ENCODE results near the gene CDHR3. TPM values are rescaled to one million over a fixed set of nuclear protein-coding genes. Genes with fewer than 3 reads are reported as not detected.

Gene CDHR3
- total and polyA plus RNA-seq, 2 donors (not counting 1 experiment from before 2014, with no cell fraction given), result 5.1 to 9.4 TPM

- H3K9me3 ChIP-seq (ENCODE audit: control insufficient read depth, insufficient read depth, low read depth, low read length), result no peaks in the 10 kb centered on the region
- no peaks in the 10 kb centered on the region for H3K36me3 ChIP-seq (ENCODE audit: control insufficient read depth, insufficient read depth, low read length)
- H3K27me3 ChIP-seq (ENCODE audit: control insufficient read depth, insufficient read depth, low read length), result no peaks in the 10 kb centered on the region
- H2AFZ ChIP-seq (ENCODE audit: low read length), result no peak overlapping the region
- no peak overlapping the region for H3K27ac ChIP-seq (ENCODE audit: insufficient read depth, low read length)
- peak; percentile 6 to 89 for DNase-seq (ENCODE audit: low read depth in 2 of 2)
- no peaks in the 10 kb centered on the region for H3K79me2 ChIP-seq (ENCODE audit: control insufficient read depth, insufficient read depth, low read length)
- H4K20me1 ChIP-seq (ENCODE audit: control insufficient read depth, extremely low read depth, insufficient read depth, low read length), result no peaks in the 10 kb centered on the region
- H3K4me2 ChIP-seq (ENCODE audit: extremely low read depth, insufficient read depth, low read length), result no peak overlapping the region
- H3K4me1 ChIP-seq (ENCODE audit: control insufficient read depth, extremely low read depth, insufficient read depth, low read length), result peaks cover 9% of the 10 kb centered on the region
- H3K4me3 ChIP-seq (replicated peaks in 1 of 4; ENCODE audit: control extremely low read depth in 1 of 4, insufficient read depth in 1 of 4, low read depth in 3 of 4, low read length in 4 of 4), result no peak overlapping the region
- TF ChIP-seq, protein P1, sequence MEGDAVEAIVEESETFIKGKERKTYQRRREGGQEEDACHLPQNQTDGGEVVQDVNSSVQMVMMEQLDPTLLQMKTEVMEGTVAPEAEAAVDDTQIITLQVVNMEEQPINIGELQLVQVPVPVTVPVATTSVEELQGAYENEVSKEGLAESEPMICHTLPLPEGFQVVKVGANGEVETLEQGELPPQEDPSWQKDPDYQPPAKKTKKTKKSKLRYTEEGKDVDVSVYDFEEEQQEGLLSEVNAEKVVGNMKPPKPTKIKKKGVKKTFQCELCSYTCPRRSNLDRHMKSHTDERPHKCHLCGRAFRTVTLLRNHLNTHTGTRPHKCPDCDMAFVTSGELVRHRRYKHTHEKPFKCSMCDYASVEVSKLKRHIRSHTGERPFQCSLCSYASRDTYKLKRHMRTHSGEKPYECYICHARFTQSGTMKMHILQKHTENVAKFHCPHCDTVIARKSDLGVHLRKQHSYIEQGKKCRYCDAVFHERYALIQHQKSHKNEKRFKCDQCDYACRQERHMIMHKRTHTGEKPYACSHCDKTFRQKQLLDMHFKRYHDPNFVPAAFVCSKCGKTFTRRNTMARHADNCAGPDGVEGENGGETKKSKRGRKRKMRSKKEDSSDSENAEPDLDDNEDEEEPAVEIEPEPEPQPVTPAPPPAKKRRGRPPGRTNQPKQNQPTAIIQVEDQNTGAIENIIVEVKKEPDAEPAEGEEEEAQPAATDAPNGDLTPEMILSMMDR (conservative IDR thresholded peaks at IDR 0.05 in 1 of 2, IDR thresholded peaks at IDR 0.05 in 1 of 2; ENCODE audit: low read depth in 1 of 2, low read length in 2 of 2), result peak; percentile 32 to 65
- TF ChIP-seq EZH2 (IDR thresholded peaks at IDR 0.05; ENCODE audit: low read length, missing control alignments), result no peak
- H3K9ac ChIP-seq (ENCODE audit: insufficient read depth, low read length), result no peak overlapping the region
Observed at GRCh38 chr7:105934572-105935185, 28.4 kb upstream of the CDHR3 start.

- no peak overlapping the region for H3K4me3 ChIP-seq (replicated peaks in 1 of 4; ENCODE audit: control extremely low read depth in 1 of 4, insufficient read depth in 1 of 4, low read depth in 3 of 4, low read length in 4 of 4)
- H2AFZ ChIP-seq (ENCODE audit: low read length), result no peak overlapping the region
- no peaks in the 10 kb centered on the region for H3K36me3 ChIP-seq (ENCODE audit: control insufficient read depth, insufficient read depth, low read length)
- no peak overlapping the region for H3K4me2 ChIP-seq (ENCODE audit: extremely low read depth, insufficient read depth, low read length)
- H3K27me3 ChIP-seq (ENCODE audit: control insufficient read depth, insufficient read depth, low read length), result no peaks in the 10 kb centered on the region
- H3K79me2 ChIP-seq (ENCODE audit: control insufficient read depth, insufficient read depth, low read length), result no peaks in the 10 kb centered on the region
- no peak for TF ChIP-seq EZH2 (IDR thresholded peaks at IDR 0.05; ENCODE audit: low read length, missing control alignments)
- TF ChIP-seq, protein P1 (conservative IDR thresholded peaks at IDR 0.05 in 1 of 2, IDR thresholded peaks at IDR 0.05 in 1 of 2; ENCODE audit: low read depth in 1 of 2, low read length in 2 of 2), result no peak
- no peaks in the 10 kb centered on the region for H3K9me3 ChIP-seq (ENCODE audit: control insufficient read depth, insufficient read depth, low read depth, low read length)
- no peak for DNase-seq (ENCODE audit: low read depth in 2 of 2)
- H3K27ac ChIP-seq (ENCODE audit: insufficient read depth, low read length), result no peak overlapping the region
- H3K4me1 ChIP-seq (ENCODE audit: control insufficient read depth, extremely low read depth, insufficient read depth, low read length), result peaks cover 9% of the 10 kb centered on the region
- H4K20me1 ChIP-seq (ENCODE audit: control insufficient read depth, extremely low read depth, insufficient read depth, low read length), result no peaks in the 10 kb centered on the region
- H3K9ac ChIP-seq (ENCODE audit: insufficient read depth, low read length), result no peak overlapping the region
Observed at GRCh38 chr7:105935250-105935649, 27.8 kb upstream of the CDHR3 start.

GRCh38 chr7:105937411-105937810 lies 25.7 kb upstream of the CDHR3 start:
- no peak for TF ChIP-seq EZH2 (IDR thresholded peaks at IDR 0.05; ENCODE audit: low read length, missing control alignments)
- TF ChIP-seq, protein P1 (conservative IDR thresholded peaks at IDR 0.05 in 1 of 2, IDR thresholded peaks at IDR 0.05 in 1 of 2; ENCODE audit: low read depth in 1 of 2, low read length in 2 of 2), result no peak
- H3K79me2 ChIP-seq (ENCODE audit: control insufficient read depth, insufficient read depth, low read length), result no peaks in the 10 kb centered on the region
- no peak for DNase-seq (ENCODE audit: low read depth in 2 of 2)
- H3K9me3 ChIP-seq (ENCODE audit: control insufficient read depth, insufficient read depth, low read depth, low read length), result no peaks in the 10 kb centered on the region
- H2AFZ ChIP-seq (ENCODE audit: low read length), result no peak overlapping the region
- no peak overlapping the region for H3K4me3 ChIP-seq (replicated peaks in 1 of 4; ENCODE audit: control extremely low read depth in 1 of 4, insufficient read depth in 1 of 4, low read depth in 3 of 4, low read length in 4 of 4)
- no peaks in the 10 kb centered on the region for H4K20me1 ChIP-seq (ENCODE audit: control insufficient read depth, extremely low read depth, insufficient read depth, low read length)
- H3K27ac ChIP-seq (ENCODE audit: insufficient read depth, low read length), result no peak overlapping the region
- no peak overlapping the region for H3K9ac ChIP-seq (ENCODE audit: insufficient read depth, low read length)
- no peaks in the 10 kb centered on the region for H3K36me3 ChIP-seq (ENCODE audit: control insufficient read depth, insufficient read depth, low read length)
- no peak overlapping the region for H3K4me2 ChIP-seq (ENCODE audit: extremely low read depth, insufficient read depth, low read length)
- H3K4me1 ChIP-seq (ENCODE audit: control insufficient read depth, extremely low read depth, insufficient read depth, low read length), result peaks cover 6% of the 10 kb centered on the region
- H3K27me3 ChIP-seq (ENCODE audit: control insufficient read depth, insufficient read depth, low read length), result no peaks in the 10 kb centered on the region

Measured in fibroblast of lung (primary cell).